Muscle layer of duodenum (tissue), 2 donors: ENCODE measurements around the gene PCA3.

Experiments used
- H3K27ac ChIP-seq: one replicate; pipeline ENCODE4 v1.7.0; 2013; ENCODE audit warnings: mild to moderate bottlenecking, low read length
- H3K27me3 ChIP-seq: one replicate; pipeline ENCODE4 v1.7.0; 2013; ENCODE audit warnings: low read depth, mild to moderate bottlenecking, control low read depth, low read length
- H3K36me3 ChIP-seq, 2 donors: one replicate each; pipeline ENCODE4 v1.7.0; 2013; ENCODE audit warnings: low read length in 2 of 2, control low read depth in 1 of 2, mild to moderate bottlenecking in 1 of 2; ENCODE audit not compliant: insufficient read depth in 2 of 2, control insufficient read depth in 1 of 2
- H3K4me1 ChIP-seq, 2 donors: one replicate each; pipeline ENCODE4 v1.7.0; 2013; ENCODE audit warnings: low read length in 2 of 2, mild to moderate bottlenecking in 2 of 2, control low read depth in 1 of 2, moderate library complexity in 1 of 2; ENCODE audit not compliant: insufficient read depth in 2 of 2, control insufficient read depth in 1 of 2
- H3K4me3 ChIP-seq, 2 donors: one replicate each; pipeline ENCODE4 v1.7.0; 2013; ENCODE audit warnings: low read length in 2 of 2, low read depth in 1 of 2, mild to moderate bottlenecking in 1 of 2
- H3K9me3 ChIP-seq, 2 donors: one replicate each; pipeline ENCODE4 v1.7.0; 2013; ENCODE audit warnings: low read length in 2 of 2, control low read depth in 1 of 2, mild to moderate bottlenecking in 1 of 2; ENCODE audit not compliant: control insufficient read depth in 1 of 2
- donor health status: healthy.

PCA3 gene

GRCh38 chr9:76796296-76796695 is 32.1 kb downstream of the PCA3 start:
- no peaks in the 10 kb centered on the region for H3K36me3 ChIP-seq

GRCh38 chr9:76798527-76798926 is 34.3 kb downstream of the PCA3 start:
- H3K4me1 ChIP-seq = peaks cover 0 to 3% of the 10 kb centered on the region in 2 donors
- no peaks in the 10 kb centered on the region for H3K27me3 ChIP-seq
- H3K36me3 ChIP-seq = no peaks in the 10 kb centered on the region
- H3K27ac ChIP-seq = no peak overlapping the region
- no peak overlapping the region for H3K4me3 ChIP-seq
- no peaks in the 10 kb centered on the region for H3K9me3 ChIP-seq

More at GRCh38 chr9:76796296-76796695, 32.1 kb downstream of the PCA3 start:
- H3K4me1 ChIP-seq = peaks cover 0 to 3% of the 10 kb centered on the region in 2 donors
- H3K4me3 ChIP-seq = no peak overlapping the region
- no peaks in the 10 kb centered on the region for H3K27me3 ChIP-seq
- H3K9me3 ChIP-seq = no peaks in the 10 kb centered on the region
- no peak overlapping the region for H3K27ac ChIP-seq

GRCh38 chr9:76799473-76799872 is 35.2 kb downstream of the PCA3 start:
- peaks cover 0 to 3% of the 10 kb centered on the region in 2 donors for H3K4me1 ChIP-seq
- H3K36me3 ChIP-seq = no peaks in the 10 kb centered on the region
- no peak overlapping the region for H3K27ac ChIP-seq
- H3K4me3 ChIP-seq = no peak overlapping the region
- no peaks in the 10 kb centered on the region for H3K27me3 ChIP-seq
- H3K9me3 ChIP-seq = no peaks in the 10 kb centered on the region

DNA sequence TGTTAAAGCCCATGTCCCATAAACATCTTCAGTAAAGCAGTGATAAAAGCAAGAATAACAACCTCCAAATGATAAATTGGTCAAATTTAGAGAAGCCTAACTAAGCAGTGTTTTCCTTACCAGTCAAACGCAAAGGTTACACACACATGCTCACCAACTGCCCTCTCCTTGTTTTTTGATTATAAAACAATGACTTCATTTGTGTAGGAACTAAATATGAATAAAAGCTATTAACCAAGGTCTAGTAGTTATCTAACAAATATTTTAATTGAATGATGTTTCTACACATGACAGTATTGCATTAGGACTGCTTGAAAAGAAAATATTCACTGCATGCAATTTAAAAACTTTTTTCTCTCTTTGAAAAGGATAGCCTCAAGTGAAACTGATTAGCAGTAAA is 36.7 kb downstream of the PCA3 start:
- H3K36me3 ChIP-seq = no peaks in the 10 kb centered on the region
- no peak overlapping the region for H3K4me3 ChIP-seq
- no peaks in the 10 kb centered on the region for H3K9me3 ChIP-seq
- peaks cover 0 to 3% of the 10 kb centered on the region in 2 donors for H3K4me1 ChIP-seq
- no peak overlapping the region for H3K27ac ChIP-seq
- no peaks in the 10 kb centered on the region for H3K27me3 ChIP-seq

- no peaks in the 10 kb centered on the region for H3K27me3 ChIP-seq
- no peaks in the 10 kb centered on the region for H3K9me3 ChIP-seq
- H3K4me3 ChIP-seq = no peak overlapping the region
- peaks cover 0 to 3% of the 10 kb centered on the region in 2 donors for H3K4me1 ChIP-seq
- H3K36me3 ChIP-seq = no peaks in the 10 kb centered on the region
- H3K27ac ChIP-seq = no peak overlapping the region
These were observed 38.8 kb downstream of the PCA3 start for GRCh38 chr9:76803083-76803482.

DNA sequence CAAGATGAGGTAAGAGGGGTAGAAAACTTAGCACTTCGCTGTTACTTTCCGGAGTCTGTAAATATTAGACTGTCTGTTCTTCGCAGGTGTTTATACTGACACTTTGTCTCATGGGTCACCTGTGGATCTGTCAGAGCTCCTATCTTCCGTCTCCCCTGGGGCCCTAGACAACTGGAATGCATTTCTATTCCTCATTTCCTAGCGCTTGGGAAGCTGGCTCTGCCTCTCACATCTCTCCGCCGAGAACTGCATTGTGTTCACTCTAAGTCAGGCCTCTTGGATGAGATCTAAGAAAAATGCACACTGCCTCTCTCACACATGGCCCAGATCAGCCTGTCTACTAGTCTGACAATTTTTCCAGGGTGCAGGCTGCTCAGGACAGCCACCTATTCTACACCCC is 39.5 kb downstream of the PCA3 start:
- Histone ChIP-seq H3K36me3 (no peaks in the 10 kb centered on the region), H3K27ac (no peak overlapping the region), H3K4me1 (no peaks in the 10 kb centered on the region), H3K4me3 (no peak overlapping the region), H3K9me3 (no peaks in the 10 kb centered on the region), H3K27me3 (no peaks in the 10 kb centered on the region)

DNA sequence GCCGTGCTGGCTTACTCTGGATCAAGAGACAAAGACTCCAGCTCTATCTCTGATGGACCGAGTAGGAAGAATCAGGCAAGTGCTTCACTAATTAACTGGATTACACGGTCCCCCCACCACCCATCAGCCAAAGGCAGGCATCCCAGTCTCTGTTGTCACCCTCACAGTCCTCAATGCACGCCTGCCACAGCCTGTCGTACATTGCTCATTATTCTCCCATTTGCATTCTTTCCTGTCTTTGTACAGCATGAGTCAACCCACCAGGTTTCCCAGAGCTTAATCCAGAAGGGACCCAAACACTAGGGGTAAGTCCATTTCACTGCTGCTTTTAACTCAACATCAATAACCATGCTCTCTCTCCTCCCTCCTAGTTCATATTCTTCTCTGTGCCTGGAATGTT is 44.4 kb downstream of the PCA3 start:
- Histone ChIP-seq H3K4me3 (no peak overlapping the region), H3K27ac (no peak overlapping the region), H3K27me3 (no peaks in the 10 kb centered on the region), H3K36me3 (no peaks in the 10 kb centered on the region), H3K4me1 (peaks cover 0 to 5% of the 10 kb centered on the region in 2 donors), H3K9me3 (no peaks in the 10 kb centered on the region)

GRCh38 chr9:76810377-76810957 is 46.2 kb downstream of the PCA3 start:
- Histone ChIP-seq H3K27me3 (no peaks in the 10 kb centered on the region), H3K4me3 (no peak overlapping the region), H3K36me3 (no peaks in the 10 kb centered on the region), H3K4me1 (peaks cover 0 to 5% of the 10 kb centered on the region in 2 donors), H3K9me3 (no peaks in the 10 kb centered on the region), H3K27ac (no peak overlapping the region)

- Histone ChIP-seq H3K4me1 (peaks cover 0 to 10% of the 10 kb centered on the region in 2 donors), H3K36me3 (no peaks in the 10 kb centered on the region), H3K4me3 (no peak overlapping the region), H3K27ac (no peak overlapping the region), H3K27me3 (no peaks in the 10 kb centered on the region), H3K9me3 (no peaks in the 10 kb centered on the region)
These were observed 48.4 kb downstream of the PCA3 start for GRCh38 chr9:76812591-76812990.

DNA sequence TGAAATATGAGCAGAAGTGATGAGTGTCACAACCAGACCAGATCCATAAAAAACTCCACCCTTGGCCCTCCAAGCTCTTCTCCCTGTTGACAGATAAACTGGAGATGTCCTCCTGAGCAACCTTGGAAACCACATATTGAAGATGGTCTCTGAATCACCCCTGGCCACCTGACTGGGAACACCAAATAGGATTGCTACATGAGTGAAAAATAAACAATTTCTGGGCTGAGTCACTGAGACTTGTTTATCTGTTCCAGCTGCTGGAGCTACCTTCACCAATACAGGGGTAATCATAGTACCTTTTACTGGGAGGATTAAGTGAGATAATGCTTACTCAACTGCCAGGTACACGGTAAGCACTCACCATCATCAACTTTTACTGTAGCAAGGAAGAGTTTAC is 53.3 kb downstream of the PCA3 start:
- Histone ChIP-seq H3K27ac (peak overlapping the region; percentile 87), H3K4me3 (no peak overlapping the region), H3K36me3 (peaks cover 0 to 9% of the 10 kb centered on the region in 2 donors), H3K9me3 (no peaks in the 10 kb centered on the region), H3K4me1 (peaks cover 4 to 5% of the 10 kb centered on the region in 2 donors), H3K27me3 (no peaks in the 10 kb centered on the region)

DNA sequence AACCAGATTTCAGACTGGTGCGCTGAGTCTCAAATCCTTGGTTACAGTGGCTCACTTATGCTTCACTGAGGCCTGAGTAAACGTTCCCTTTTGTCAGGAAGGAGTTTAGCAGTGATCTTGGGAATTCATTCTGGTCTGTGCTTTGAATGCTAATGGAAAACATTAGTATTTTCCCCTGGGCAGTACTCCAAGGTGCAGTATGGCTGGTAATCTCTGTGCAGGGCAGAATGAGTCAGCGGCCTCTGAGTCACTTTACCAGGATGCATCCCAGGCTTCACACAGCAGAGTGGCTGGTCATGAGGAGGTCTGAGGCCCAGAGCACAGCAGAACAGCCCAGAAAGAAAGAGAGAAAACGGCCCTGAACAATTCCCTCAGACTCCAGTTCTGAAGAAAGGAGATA is 54.0 kb downstream of the PCA3 start:
- Histone ChIP-seq H3K36me3 (peaks cover 0 to 9% of the 10 kb centered on the region in 2 donors), H3K9me3 (no peaks in the 10 kb centered on the region), H3K27me3 (no peaks in the 10 kb centered on the region), H3K4me1 (peaks cover 4 to 5% of the 10 kb centered on the region in 2 donors), H3K4me3 (no peak overlapping the region), H3K27ac (peak overlapping the region; percentile 87)

GRCh38 chr9:76820431-76820830 is 56.2 kb downstream of the PCA3 start:
- Histone ChIP-seq H3K9me3 (no peaks in the 10 kb centered on the region), H3K4me1 (peaks cover 4 to 8% of the 10 kb centered on the region in 2 donors), H3K4me3 (no peak overlapping the region), H3K36me3 (peaks cover 0 to 9% of the 10 kb centered on the region in 2 donors), H3K27ac (peak overlapping the region; percentile 87), H3K27me3 (no peaks in the 10 kb centered on the region)
